NCI-H2196 treated with DMSO at 0.1 percent for 48 hours (cell line): ENCODE measurements around the gene ERVV-1.
"Not testable (repeated sequence)": the region's sequence is repeated elsewhere in the genome, so short reads cannot be mapped to it uniquely, and the experiment has no call there.

Experiments used
- DNase-seq: peaks from one replicate; lab custom pipeline; 2025; ENCODE audit not compliant: unreplicated experiment; lab: John Stamatoyannopoulos, UW

The ERVV-1 gene

GRCh38 chr19:53013621-53014020, at the start of gene ERVV-1:
Gene ERVV-1, plus strand, starts transcription at chr19:53013921. Its CDS starts 170 bp downstream, at chr19:53014091.
- no peak for DNase-seq

GRCh38 chr19:52967772-52968171, 45.9 kb upstream of the ERVV-1 start:
- no peak for DNase-seq

- DNase-seq = no peak
Observed at GRCh38 chr19:52981329-52981728, 32.4 kb upstream of the ERVV-1 start.

- DNase-seq = not testable (repeated sequence)
Observed at GRCh38 chr19:52983167-52983566, 30.6 kb upstream of the ERVV-1 start.

- DNase-seq = no peak
Observed at GRCh38 chr19:52987221-52987620, 26.5 kb upstream of the ERVV-1 start.

GRCh38 chr19:52988506-52988905, 25.2 kb upstream of the ERVV-1 start:
- no peak for DNase-seq

- no peak for DNase-seq
Observed at GRCh38 chr19:52990759-52991418, 22.8 kb upstream of the ERVV-1 start.

GRCh38 chr19:52991484-52991883, 22.2 kb upstream of the ERVV-1 start:
- no peak for DNase-seq

- DNase-seq = no peak
Observed at GRCh38 chr19:52992109-52993004, 21.4 kb upstream of the ERVV-1 start.

GRCh38 chr19:52993342-52994178, 20.2 kb upstream of the ERVV-1 start:
- DNase-seq = no peak

GRCh38 chr19:52995711-52996110, 18.0 kb upstream of the ERVV-1 start:
- DNase-seq = no peak

GRCh38 chr19:52997975-52998374, 15.7 kb upstream of the ERVV-1 start:
- DNase-seq = no peak

GRCh38 chr19:53002479-53002878, 11.2 kb upstream of the ERVV-1 start:
- DNase-seq = no peak

GRCh38 chr19:53004242-53004641, 9.5 kb upstream of the ERVV-1 start:
- no peak for DNase-seq

- DNase-seq = no peak
Observed at GRCh38 chr19:53007200-53007599, 6.5 kb upstream of the ERVV-1 start.

GRCh38 chr19:53007606-53008005, 6.1 kb upstream of the ERVV-1 start:
- DNase-seq = no peak

GRCh38 chr19:53008061-53008778, 5.5 kb upstream of the ERVV-1 start:
- no peak for DNase-seq

- DNase-seq = no peak
Observed at GRCh38 chr19:53010494-53010893, 3.2 kb upstream of the ERVV-1 start.

- DNase-seq = no peak
Observed at GRCh38 chr19:53012006-53012405, 1.7 kb upstream of the ERVV-1 start.

GRCh38 chr19:53015159-53015558, 1.4 kb downstream of the ERVV-1 start:
- DNase-seq = no peak

GRCh38 chr19:53015730-53016129, 2.0 kb downstream of the ERVV-1 start:
- no peak for DNase-seq
